HG03103 (cell line): Measurements from ENCODE around the gene MYO1B.

Source experiments
- ATAC-seq: cut with Tn5 transposase; IDR thresholded peaks from one replicate; pipeline ENCODE4 v1.9.1; 2021; ENCODE audit warnings: low read depth; ENCODE audit not compliant: unreplicated experiment

Gene MYO1B

GRCh38 chr2:191389288-191389687, 144.1 kb downstream of the MYO1B start:
- ATAC-seq: no peak

- ATAC-seq: no peak
Observed at GRCh38 chr2:191391171-191391570, 146.0 kb downstream of the MYO1B start.

- ATAC-seq: no peak
Observed at GRCh38 chr2:191394043-191394442, 148.8 kb downstream of the MYO1B start.

- no peak for ATAC-seq
Observed at GRCh38 chr2:191396794-191397193, 151.6 kb downstream of the MYO1B start.

- ATAC-seq: no peak
Observed at GRCh38 chr2:191399601-191400000, 154.4 kb downstream of the MYO1B start.

GRCh38 chr2:191401287-191401686, 156.1 kb downstream of the MYO1B start:
- no peak for ATAC-seq

GRCh38 chr2:191402966-191403565, 157.9 kb downstream of the MYO1B start:
- no peak for ATAC-seq

- ATAC-seq: no peak
Observed at GRCh38 chr2:191404568-191404991, 159.4 kb downstream of the MYO1B start.

GRCh38 chr2:191405546-191405945, 160.3 kb downstream of the MYO1B start:
- no peak for ATAC-seq

GRCh38 chr2:191410646-191411436, 165.6 kb downstream of the MYO1B start:
- no peak for ATAC-seq

GRCh38 chr2:191411472-191411871, 166.3 kb downstream of the MYO1B start:
- ATAC-seq: no peak

GRCh38 chr2:191412353-191412752, 167.1 kb downstream of the MYO1B start:
- no peak for ATAC-seq

- no peak for ATAC-seq
Observed at GRCh38 chr2:191415101-191415500, 169.9 kb downstream of the MYO1B start.

- ATAC-seq: no peak
Observed at GRCh38 chr2:191415858-191416257, 170.7 kb downstream of the MYO1B start.

GRCh38 chr2:191417746-191418145, 172.5 kb downstream of the MYO1B start:
- no peak for ATAC-seq

GRCh38 chr2:191421950-191422349, 176.7 kb downstream of the MYO1B start:
- ATAC-seq: no peak

GRCh38 chr2:191427031-191427430, 181.8 kb downstream of the MYO1B start:
- no peak for ATAC-seq

GRCh38 chr2:191428141-191428540, 182.9 kb downstream of the MYO1B start:
- no peak for ATAC-seq

GRCh38 chr2:191430476-191430875, 185.3 kb downstream of the MYO1B start:
- no peak for ATAC-seq

GRCh38 chr2:191432121-191432520, 186.9 kb downstream of the MYO1B start:
- no peak for ATAC-seq

- no peak for ATAC-seq
Observed at GRCh38 chr2:191434072-191434471, 188.9 kb downstream of the MYO1B start.

- no peak for ATAC-seq
Observed at GRCh38 chr2:191435141-191435540, 189.9 kb downstream of the MYO1B start.
